ENCODE data around the gene EEF1G. TPM values are rescaled to one million over a fixed set of nuclear protein-coding genes. Genes with fewer than 3 reads are reported as not detected.

EEF1G gene
- total and polyA plus RNA-seq, 2 donors = 1,365 to 1,700 TPM

DNA sequence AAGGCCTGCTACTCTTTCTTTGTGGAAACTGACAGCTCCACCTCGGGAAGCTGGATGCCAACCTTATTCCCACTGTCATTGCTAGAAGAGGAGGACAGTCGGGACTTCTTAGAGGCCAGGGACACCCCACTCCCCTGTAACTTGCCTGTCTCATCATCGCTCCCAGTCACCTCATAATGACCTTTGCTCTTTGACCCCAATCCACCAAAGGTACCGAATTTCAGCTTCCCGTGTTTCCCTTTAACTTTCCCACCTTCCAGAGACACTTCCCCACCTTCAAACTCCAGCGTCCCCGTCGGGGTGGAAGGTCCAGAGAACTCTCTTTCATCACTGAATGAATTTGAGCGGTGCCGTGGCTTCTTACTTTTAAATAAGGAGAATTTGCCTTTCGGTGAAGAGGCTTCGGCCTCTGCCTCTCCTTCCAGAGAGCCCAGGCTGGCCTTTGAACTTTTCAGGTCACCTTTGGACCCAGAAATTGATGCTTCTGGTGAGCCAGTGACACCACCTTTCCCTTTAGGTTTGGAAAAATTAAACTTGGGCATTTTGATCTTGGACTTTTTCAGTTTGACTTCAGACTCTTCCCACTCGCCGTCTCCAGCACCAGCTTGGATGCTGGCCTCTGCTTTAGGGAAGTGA, 56.8 kb downstream of the EEF1G start:
- H3K27me3 ChIP-seq (ENCODE audit: control insufficient read depth in 2 of 2, insufficient read depth in 1 of 2, low read length in 1 of 2) = peaks cover 0 to 2% of the 10 kb centered on the region in 2 donors
- H3K36me3 ChIP-seq (ENCODE audit: control insufficient read depth in 2 of 2, insufficient read depth in 2 of 2, low read length in 1 of 2) = no peaks in the 10 kb centered on the region
- WGBS = 96% methylated on average over 14 of the region's 14 CpGs
- no peak overlapping the region for H3K27ac ChIP-seq (ENCODE audit: low read depth in 1 of 2, low read length in 1 of 2)
- no peaks in the 10 kb centered on the region for H3K9me3 ChIP-seq (ENCODE audit: control insufficient read depth in 2 of 2, insufficient read depth in 1 of 2, low read length in 1 of 2)
- no peak for DNase-seq (ENCODE audit: low read depth in 6 of 9, low spot score in 9 of 9)
- H3K4me3 ChIP-seq (ENCODE audit: low read length in 2 of 2) = no peak overlapping the region
- peaks cover 0 to 3% of the 10 kb centered on the region in 2 donors for H3K4me1 ChIP-seq (ENCODE audit: control insufficient read depth in 2 of 2, insufficient read depth in 2 of 2, low read length in 2 of 2)

GRCh38 chr11:62514151-62514550, 59.5 kb downstream of the EEF1G start:
- no peak overlapping the region for H3K4me3 ChIP-seq (ENCODE audit: low read length in 2 of 2)
- no peak for DNase-seq (ENCODE audit: low read depth in 6 of 9, low spot score in 9 of 9)
- H3K27ac ChIP-seq (ENCODE audit: low read depth in 1 of 2, low read length in 1 of 2) = no peak overlapping the region
- H3K9me3 ChIP-seq (ENCODE audit: control insufficient read depth in 2 of 2, insufficient read depth in 1 of 2, low read length in 1 of 2) = no peaks in the 10 kb centered on the region
- H3K27me3 ChIP-seq (ENCODE audit: control insufficient read depth in 2 of 2, insufficient read depth in 1 of 2, low read length in 1 of 2) = peaks cover 0 to 6% of the 10 kb centered on the region in 2 donors
- 91% methylated on average over 7 of the region's 7 CpGs for WGBS
- H3K36me3 ChIP-seq (ENCODE audit: control insufficient read depth in 2 of 2, insufficient read depth in 2 of 2, low read length in 1 of 2) = no peaks in the 10 kb centered on the region
- H3K4me1 ChIP-seq (ENCODE audit: control insufficient read depth in 2 of 2, insufficient read depth in 2 of 2, low read length in 2 of 2) = peaks cover 0 to 3% of the 10 kb centered on the region in 2 donors

DNA sequence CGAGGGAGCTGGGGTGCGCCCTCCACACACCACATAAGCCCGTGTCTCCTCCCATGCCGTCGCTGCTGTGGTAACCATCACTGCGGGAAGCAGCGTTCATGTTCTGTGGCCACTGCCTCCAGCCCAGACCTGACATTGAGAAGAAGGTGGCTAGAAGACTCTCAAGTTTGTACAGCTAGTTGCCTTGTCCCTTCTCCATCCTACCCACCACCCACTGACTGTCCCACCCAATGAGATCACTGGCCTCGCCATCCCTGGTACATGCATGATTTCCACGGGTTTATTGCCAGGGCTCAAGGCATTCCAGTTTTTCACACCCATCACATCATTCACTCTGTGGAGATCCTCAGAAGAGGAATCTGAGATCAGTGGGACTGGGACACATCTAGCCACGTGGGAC, 60.1 kb downstream of the EEF1G start:
- no peaks in the 10 kb centered on the region for H3K9me3 ChIP-seq (ENCODE audit: control insufficient read depth in 2 of 2, insufficient read depth in 1 of 2, low read length in 1 of 2)
- H3K4me3 ChIP-seq (ENCODE audit: low read length in 2 of 2) = no peak overlapping the region
- H3K4me1 ChIP-seq (ENCODE audit: control insufficient read depth in 2 of 2, insufficient read depth in 2 of 2, low read length in 2 of 2) = peaks cover 0 to 3% of the 10 kb centered on the region in 2 donors
- H3K27me3 ChIP-seq (ENCODE audit: control insufficient read depth in 2 of 2, insufficient read depth in 1 of 2, low read length in 1 of 2) = peaks cover 0 to 8% of the 10 kb centered on the region in 2 donors
- 96% methylated on average over 10 of the region's 10 CpGs for WGBS
- no peak for DNase-seq (ENCODE audit: low read depth in 6 of 9, low spot score in 9 of 9)
- H3K27ac ChIP-seq (ENCODE audit: low read depth in 1 of 2, low read length in 1 of 2) = no peak overlapping the region
- H3K36me3 ChIP-seq (ENCODE audit: control insufficient read depth in 2 of 2, insufficient read depth in 2 of 2, low read length in 1 of 2) = no peaks in the 10 kb centered on the region

DNA sequence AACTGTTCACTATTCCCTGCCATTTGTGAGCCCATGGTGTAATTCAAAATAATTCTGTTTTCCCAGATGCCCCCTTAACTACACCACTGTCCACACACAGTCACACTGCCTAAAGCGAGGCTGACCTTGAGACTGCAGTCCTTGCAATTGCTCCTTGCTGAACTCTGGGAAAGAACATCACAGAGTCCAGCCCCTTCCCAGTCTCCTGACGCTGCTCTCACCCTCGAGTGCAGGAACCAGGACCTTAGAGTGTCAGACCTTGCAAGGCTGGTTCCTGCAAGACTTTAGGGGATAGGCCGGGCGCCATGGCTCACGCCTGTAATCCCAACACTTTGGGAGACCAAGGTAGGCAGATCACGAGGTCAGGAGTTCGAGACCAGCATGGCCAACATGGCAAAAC, 60.7 kb downstream of the EEF1G start:
- DNase-seq (ENCODE audit: low read depth in 6 of 9, low spot score in 9 of 9) = no peak
- Histone ChIP-seq H3K27me3 (ENCODE audit: control insufficient read depth in 2 of 2, insufficient read depth in 1 of 2, low read length in 1 of 2) (peaks cover 0 to 13% of the 10 kb centered on the region in 2 donors), H3K4me3 (ENCODE audit: low read length in 2 of 2) (no peak overlapping the region), H3K4me1 (ENCODE audit: control insufficient read depth in 2 of 2, insufficient read depth in 2 of 2, low read length in 2 of 2) (no peaks in the 10 kb centered on the region), H3K36me3 (ENCODE audit: control insufficient read depth in 2 of 2, insufficient read depth in 2 of 2, low read length in 1 of 2) (no peaks in the 10 kb centered on the region), H3K27ac (ENCODE audit: low read depth in 1 of 2, low read length in 1 of 2) (no peak overlapping the region), H3K9me3 (ENCODE audit: control insufficient read depth in 2 of 2, insufficient read depth in 1 of 2, low read length in 1 of 2) (no peaks in the 10 kb centered on the region)
- 96% methylated on average over 8 of the region's 8 CpGs for WGBS

Other genes with a start within 250 kb of the EEF1G start
- gene ASRGL1, start 236.4 kb downstream of the EEF1G start, total RNA-seq = 12.3 TPM
- 6.0 TPM for gene ASRGL1, start 236.4 kb downstream of the EEF1G start, polyA plus RNA-seq
- 1.5 TPM for gene SCGB1A1, start 154.9 kb downstream of the EEF1G start, total RNA-seq
- 27.2 TPM for gene SCGB1A1, start 154.9 kb downstream of the EEF1G start, polyA plus RNA-seq
- gene AHNAK, start 27.1 kb downstream of the EEF1G start, total RNA-seq = 40.1 TPM
- 35.8 TPM for gene AHNAK, start 27.1 kb downstream of the EEF1G start, polyA plus RNA-seq
- 7.8 TPM for gene TUT1, start 17.6 kb upstream of the EEF1G start, total RNA-seq
- 25.3 TPM for gene TUT1, start 17.6 kb upstream of the EEF1G start, polyA plus RNA-seq
- 121 TPM for gene MTA2, start 28.0 kb upstream of the EEF1G start, total RNA-seq
- gene MTA2, start 28.0 kb upstream of the EEF1G start, polyA plus RNA-seq = 79.3 TPM
- 17.8 TPM for gene EML3, start 38.9 kb upstream of the EEF1G start, total RNA-seq
- gene EML3, start 38.9 kb upstream of the EEF1G start, polyA plus RNA-seq = 99.3 TPM
- 1.7 TPM for gene ROM1, start 39.4 kb upstream of the EEF1G start, total RNA-seq
- gene ROM1, start 39.4 kb upstream of the EEF1G start, polyA plus RNA-seq = 7.6 TPM
- 29.4 TPM for gene B3GAT3, start 48.1 kb upstream of the EEF1G start, total RNA-seq
- 72.2 TPM for gene B3GAT3, start 48.1 kb upstream of the EEF1G start, polyA plus RNA-seq
- 95.9 TPM for gene GANAB, start 72.7 kb upstream of the EEF1G start, total RNA-seq
- 98.4 TPM for gene GANAB, start 72.7 kb upstream of the EEF1G start, polyA plus RNA-seq
- gene INTS5, start 79.4 kb upstream of the EEF1G start, total RNA-seq = 8.6 TPM
- gene INTS5, start 79.4 kb upstream of the EEF1G start, polyA plus RNA-seq = 8.1 TPM
- 111 TPM for gene C11orf98, start 91.3 kb upstream of the EEF1G start, total RNA-seq
- 152 TPM for gene C11orf98, start 91.3 kb upstream of the EEF1G start, polyA plus RNA-seq
- gene CSKMT, start 91.4 kb upstream of the EEF1G start, total RNA-seq = 31.1 TPM
- 64.6 TPM for gene CSKMT, start 91.4 kb upstream of the EEF1G start, polyA plus RNA-seq
- 11.8 TPM for gene UQCC3, start 97.8 kb upstream of the EEF1G start, total RNA-seq
- 19.3 TPM for gene UQCC3, start 97.8 kb upstream of the EEF1G start, polyA plus RNA-seq
- gene LBHD1, start 98.4 kb upstream of the EEF1G start, total RNA-seq = 4.0 TPM
- 14.0 TPM for gene LBHD1, start 98.4 kb upstream of the EEF1G start, polyA plus RNA-seq
- gene UBXN1, start 105.2 kb upstream of the EEF1G start, total RNA-seq = 142 TPM
- 191 TPM for gene UBXN1, start 105.2 kb upstream of the EEF1G start, polyA plus RNA-seq
- gene LRRN4CL, start 115.6 kb upstream of the EEF1G start, total RNA-seq = 0.80 TPM
- 0.75 TPM for gene LRRN4CL, start 115.6 kb upstream of the EEF1G start, polyA plus RNA-seq
- gene BSCL2, start 133.5 kb upstream of the EEF1G start, total RNA-seq = 29.3 TPM
- 76.6 TPM for gene BSCL2, start 133.5 kb upstream of the EEF1G start, polyA plus RNA-seq
- gene GNG3, start 133.8 kb upstream of the EEF1G start, total RNA-seq = 0.05 TPM
- gene GNG3, start 133.8 kb upstream of the EEF1G start, polyA plus RNA-seq = 0.41 TPM
- gene HNRNPUL2, start 153.6 kb upstream of the EEF1G start, total RNA-seq = 7.7 TPM
- 44.7 TPM for gene HNRNPUL2, start 153.6 kb upstream of the EEF1G start, polyA plus RNA-seq
- 37.8 TPM for gene TTC9C, start 154.6 kb upstream of the EEF1G start, total RNA-seq
- 34.9 TPM for gene TTC9C, start 154.6 kb upstream of the EEF1G start, polyA plus RNA-seq
- gene ZBTB3, start 180.3 kb upstream of the EEF1G start, total RNA-seq = 8.9 TPM
- gene ZBTB3, start 180.3 kb upstream of the EEF1G start, polyA plus RNA-seq = 7.7 TPM
- gene POLR2G, start 187.7 kb upstream of the EEF1G start, total RNA-seq = 172 TPM
- gene POLR2G, start 187.7 kb upstream of the EEF1G start, polyA plus RNA-seq = 150 TPM
- 18.9 TPM for gene TAF6L, start 197.5 kb upstream of the EEF1G start, total RNA-seq
- 26.5 TPM for gene TAF6L, start 197.5 kb upstream of the EEF1G start, polyA plus RNA-seq
- gene TMEM179B, start 213.5 kb upstream of the EEF1G start, total RNA-seq = 36.5 TPM
- gene TMEM179B, start 213.5 kb upstream of the EEF1G start, polyA plus RNA-seq = 58.2 TPM
- gene TMEM223, start 218.1 kb upstream of the EEF1G start, total RNA-seq = 19.9 TPM
- gene TMEM223, start 218.1 kb upstream of the EEF1G start, polyA plus RNA-seq = 18.4 TPM
- gene NXF1, start 231.5 kb upstream of the EEF1G start, total RNA-seq = 34.4 TPM
- gene NXF1, start 231.5 kb upstream of the EEF1G start, polyA plus RNA-seq = 186 TPM